Endodermal cell (in vitro differentiated cells): ENCODE data around the gene SLX9. TPM values are rescaled to one million over a fixed set of nuclear protein-coding genes. Genes with fewer than 3 reads are reported as not detected.

Experiments
- DNase-seq: peaks from one replicate; pipeline ENCODE4 v3.0.0-alpha.2; 2017
- H3K27ac ChIP-seq: 2 replicates; pipeline ENCODE4 v1.5.1; 2013; ENCODE audit warnings: mild to moderate bottlenecking, low read depth, low read length, moderate library complexity
- H3K27me3 ChIP-seq: 2 replicates; pipeline ENCODE4 v1.6.1; 2013; ENCODE audit warnings: mild to moderate bottlenecking, low read length, moderate library complexity; ENCODE audit not compliant: insufficient read depth, control insufficient read depth, poor library complexity, severe bottlenecking
- H3K36me3 ChIP-seq: 2 replicates; pipeline ENCODE4 v1.7.0; 2013; ENCODE audit warnings: mild to moderate bottlenecking, low read length, moderate library complexity; ENCODE audit not compliant: control insufficient read depth, insufficient read depth
- H3K4me1 ChIP-seq: one replicate; pipeline ENCODE4 v1.7.0; 2013; ENCODE audit warnings: low read length; ENCODE audit not compliant: control insufficient read depth, insufficient read depth
- H3K4me3 ChIP-seq: 2 replicates; pipeline ENCODE4 v1.5.1; 2013; ENCODE audit warnings: mild to moderate bottlenecking, low read length, moderate library complexity
- H3K9ac ChIP-seq: 2 replicates; pipeline ENCODE4 v1.6.1; 2013; ENCODE audit warnings: mild to moderate bottlenecking, low read length, moderate library complexity; ENCODE audit not compliant: poor library complexity, severe bottlenecking; ENCODE audit errors: extremely low read depth
- H3K9me3 ChIP-seq: 2 replicates; pipeline ENCODE4 v1.6.1; 2013; ENCODE audit warnings: mild to moderate bottlenecking, low read length, moderate library complexity; ENCODE audit not compliant: control insufficient read depth
- H3K27ac Mint-ChIP-seq: 2 replicates; pipeline ENCODE4 v1.8.0; 2020; ENCODE audit warnings: mixed read lengths
- H3K27me3 Mint-ChIP-seq: 2 replicates; pipeline ENCODE4 v1.8.0; 2021; ENCODE audit warnings: mild to moderate bottlenecking, mixed read lengths; ENCODE audit not compliant: insufficient read depth
- H3K36me3 Mint-ChIP-seq: 2 replicates; pipeline ENCODE4 v1.8.0; 2020; ENCODE audit warnings: low read depth, mixed read lengths
- H3K4me1 Mint-ChIP-seq: 2 replicates; pipeline ENCODE4 v1.8.0; 2020; ENCODE audit warnings: mixed read lengths
- H3K4me3 Mint-ChIP-seq: 2 replicates; pipeline ENCODE4 v1.8.0; 2020; ENCODE audit warnings: mild to moderate bottlenecking, moderate library complexity, mixed read lengths
- H3K9me3 Mint-ChIP-seq: 2 replicates; pipeline ENCODE4 v1.8.0; 2020; ENCODE audit warnings: mild to moderate bottlenecking, mixed read lengths
- CTCF ChIP-seq: fragments of 200-600 bp; sonication (generic); conservative IDR thresholded peaks from 2 replicates; pipeline ENCODE4 v1.5.0; 2021; ENCODE audit warnings: antibody characterized with exemption, mild to moderate bottlenecking
- WGBS, 2 experiments: methylation state at CpG; one replicate each; pipeline versions ENCODE4 v1.1.5 to v1.1.7; 2013; ENCODE audit warnings: missing lambda C conversion rate in 2 of 2, mixed read lengths in 1 of 2; ENCODE audit not compliant: insufficient coverage in 1 of 2, insufficient read length in 1 of 2; 5-methylcytosine and 5-hydroxymethylcytosine counted together
- total RNA-seq, 2 donors: library from RNA; stranded (reverse); fragmentation: NEBNext Ultra II Directional in 1 of 2; extraction: Animal tissue kit (Norgen Biotek cat#: 25700) in 1 of 2; gene quantifications; 2 replicates in 1 of 2; 3 replicates in 1 of 2; pipeline ENCODE4 v1.2.1, GENCODE V29; 2021

The SLX9 gene
- total RNA-seq, 2 donors from 2014 or later = 38.0 to 48.9 TPM

DNA sequence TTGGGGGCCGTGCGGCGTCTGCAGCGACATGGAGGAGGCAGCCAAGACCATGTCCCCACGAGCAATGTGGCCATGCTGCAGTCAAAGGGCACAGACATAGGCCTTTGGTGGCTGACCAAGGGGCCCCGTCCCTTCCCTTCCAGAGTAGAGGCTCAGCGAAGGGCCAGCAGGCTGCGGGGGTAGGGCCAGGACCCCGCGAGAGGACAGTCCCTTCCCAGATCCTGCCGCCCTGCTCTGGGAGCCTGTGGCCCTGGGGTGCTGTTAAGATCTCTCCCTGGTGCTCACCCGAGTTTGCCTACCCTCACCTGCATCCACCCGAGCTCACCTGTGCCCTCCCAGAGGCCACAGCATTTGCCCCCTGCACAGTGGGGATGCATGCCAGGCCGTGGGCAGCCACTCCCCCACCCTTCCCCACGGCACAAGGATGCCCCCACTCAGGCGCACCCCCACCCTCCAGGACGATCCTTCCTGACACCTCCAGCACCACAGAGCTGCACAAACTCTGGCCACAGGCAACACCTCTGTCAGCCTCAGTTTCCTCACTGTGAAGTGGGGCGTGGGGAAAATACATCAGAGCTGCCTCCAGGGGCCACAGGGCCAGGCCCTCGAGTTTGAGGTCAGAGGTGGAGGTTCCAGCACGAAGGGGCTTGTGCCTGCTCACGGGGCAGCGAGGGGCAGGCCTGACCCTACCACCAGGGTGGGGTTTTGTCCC lies 34.7 kb upstream of the SLX9 start:
- no peaks in the 10 kb centered on the region for H3K9me3 Mint-ChIP-seq
- H3K9ac ChIP-seq = no peak overlapping the region
- DNase-seq = no peak
- peaks cover 10% of the 10 kb centered on the region for H3K4me1 ChIP-seq
- no peaks in the 10 kb centered on the region for H3K9me3 ChIP-seq
- H3K4me1 Mint-ChIP-seq = peaks cover 5% of the 10 kb centered on the region
- H3K27ac ChIP-seq = no peak overlapping the region
- H3K27me3 ChIP-seq = no peaks in the 10 kb centered on the region
- no peak overlapping the region for H3K4me3 ChIP-seq
- no peak overlapping the region for H3K4me3 Mint-ChIP-seq
- 89 to 90% methylated on average over 7 to 22 of the region's 22 CpGs for WGBS, 2 experiments
- H3K36me3 ChIP-seq = no peaks in the 10 kb centered on the region
- H3K27ac Mint-ChIP-seq = no peak overlapping the region
- TF ChIP-seq CTCF = no peak
- no peaks in the 10 kb centered on the region for H3K36me3 Mint-ChIP-seq
- H3K27me3 Mint-ChIP-seq = no peaks in the 10 kb centered on the region

DNA sequence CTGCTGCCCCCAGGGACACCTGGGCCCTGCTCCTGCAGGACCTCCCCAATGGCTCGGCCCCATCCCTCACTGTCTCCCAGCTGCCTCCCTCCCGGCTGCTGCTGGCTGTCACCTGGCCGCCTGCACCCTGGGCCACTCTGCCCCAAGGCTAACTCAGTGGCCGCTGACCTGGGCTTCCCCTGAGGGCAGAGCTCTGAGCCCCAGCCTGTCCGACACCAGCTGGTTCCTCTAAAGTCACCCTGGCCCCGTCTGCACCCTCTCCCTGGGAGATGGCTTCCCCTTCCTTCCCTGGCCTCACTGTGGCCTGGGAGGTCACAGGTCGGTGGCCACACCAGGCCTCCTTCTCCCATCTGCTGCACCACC lies 34.1 kb upstream of the SLX9 start:
- Histone ChIP-seq H3K36me3 (no peaks in the 10 kb centered on the region), H3K4me3 (no peak overlapping the region), H3K27me3 (no peaks in the 10 kb centered on the region), H3K4me1 (peaks cover 10% of the 10 kb centered on the region), H3K27ac (no peak overlapping the region), H3K9me3 (no peaks in the 10 kb centered on the region), H3K9ac (no peak overlapping the region)
- Mint-ChIP-seq H3K27me3 (no peaks in the 10 kb centered on the region), H3K9me3 (no peaks in the 10 kb centered on the region), H3K4me3 (no peak overlapping the region), H3K36me3 (no peaks in the 10 kb centered on the region), H3K27ac (no peak overlapping the region), H3K4me1 (peaks cover 5% of the 10 kb centered on the region)
- no peak for DNase-seq
- 89 to 92% methylated on average over 3 to 7 of the region's 7 CpGs for WGBS, 2 experiments
- TF ChIP-seq CTCF = no peak

DNA sequence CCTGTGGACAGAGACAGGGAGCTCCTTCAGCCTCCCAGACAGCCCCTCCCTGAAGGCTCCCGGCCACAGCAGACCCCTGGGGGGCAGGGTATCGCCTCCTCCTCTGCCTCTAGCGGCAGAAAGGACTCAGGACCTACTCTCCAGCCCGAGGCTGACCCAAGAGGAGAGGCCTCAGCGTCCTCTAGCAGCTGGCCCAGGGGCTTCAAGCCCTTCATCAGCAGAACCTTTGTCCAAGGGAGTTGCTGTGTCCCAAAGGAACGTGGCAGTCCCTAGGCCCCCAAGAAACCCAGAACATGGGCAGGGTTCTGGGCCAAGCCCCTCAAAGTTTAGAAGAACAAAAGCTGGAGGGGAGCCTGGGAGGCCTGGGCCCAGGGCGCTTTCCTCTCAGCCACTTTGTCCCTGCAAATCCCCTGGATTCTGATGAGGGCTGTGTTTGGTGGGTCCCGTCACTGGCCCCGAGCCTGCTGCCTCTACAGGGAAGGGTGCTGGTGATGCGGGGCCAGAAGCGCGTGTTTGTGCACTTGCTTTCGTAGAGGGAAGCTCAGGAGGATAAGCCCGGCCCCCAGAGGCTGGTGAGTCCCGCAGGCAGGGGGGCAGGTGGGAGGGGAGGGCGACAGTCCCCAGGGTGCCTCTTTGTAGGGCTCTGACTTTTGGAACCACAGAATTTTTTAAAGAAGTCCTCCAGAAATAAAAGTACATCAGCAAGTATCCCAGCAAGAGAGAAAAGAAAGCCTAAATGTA lies 32.4 kb upstream of the SLX9 start:
- no peak overlapping the region for H3K4me3 Mint-ChIP-seq
- H3K27ac Mint-ChIP-seq = no peak overlapping the region
- peak; percentile 52 for TF ChIP-seq CTCF
- no peaks in the 10 kb centered on the region for H3K27me3 ChIP-seq
- H3K9me3 ChIP-seq = no peaks in the 10 kb centered on the region
- H3K27me3 Mint-ChIP-seq = no peaks in the 10 kb centered on the region
- H3K4me3 ChIP-seq = no peak overlapping the region
- H3K36me3 Mint-ChIP-seq = no peaks in the 10 kb centered on the region
- H3K4me1 ChIP-seq = peaks cover 10% of the 10 kb centered on the region
- H3K9me3 Mint-ChIP-seq = no peaks in the 10 kb centered on the region
- DNase-seq = peak; percentile 73
- H3K9ac ChIP-seq = no peak overlapping the region
- H3K4me1 Mint-ChIP-seq = peaks cover 5% of the 10 kb centered on the region
- no peak overlapping the region for H3K27ac ChIP-seq
- WGBS, 2 experiments = 57 to 63% methylated on average over 11 to 16 of the region's 16 CpGs
- H3K36me3 ChIP-seq = no peaks in the 10 kb centered on the region
